ENCODE data around the gene ANKDD1B.
A peak's percentile ranks its signal among the peaks of the same experiment; 100 is the strongest.

Gene ANKDD1B

GRCh38 chr5:75616371-75616881 lies 5.2 kb downstream of the ANKDD1B start:
- no peak overlapping the region for H3K4me3 ChIP-seq (ENCODE audit: low read depth, low read length)
- H3K9me3 ChIP-seq (ENCODE audit: control insufficient read depth, insufficient read depth, low read length): no peaks in the 10 kb centered on the region
- peaks cover 14% of the 10 kb centered on the region for H3K4me1 ChIP-seq (ENCODE audit: control insufficient read depth, insufficient read depth, low read length)
- H3K27me3 ChIP-seq (ENCODE audit: control insufficient read depth, insufficient read depth, low read length): no peaks in the 10 kb centered on the region
- H3K27ac ChIP-seq (ENCODE audit: low read depth, low read length): peak overlapping the region; percentile 72
- H3K36me3 ChIP-seq (ENCODE audit: control insufficient read depth, insufficient read depth, low read length): no peaks in the 10 kb centered on the region
- H3K9ac ChIP-seq (ENCODE audit: low read depth, low read length): no peak overlapping the region

GRCh38 chr5:75616971-75617621 lies 5.8 kb downstream of the ANKDD1B start:
- H3K27ac ChIP-seq (ENCODE audit: low read depth, low read length): no peak overlapping the region
- no peak overlapping the region for H3K9ac ChIP-seq (ENCODE audit: low read depth, low read length)
- H3K4me3 ChIP-seq (ENCODE audit: low read depth, low read length): no peak overlapping the region
- H3K4me1 ChIP-seq (ENCODE audit: control insufficient read depth, insufficient read depth, low read length): peaks cover 14% of the 10 kb centered on the region
- H3K9me3 ChIP-seq (ENCODE audit: control insufficient read depth, insufficient read depth, low read length): no peaks in the 10 kb centered on the region
- no peaks in the 10 kb centered on the region for H3K27me3 ChIP-seq (ENCODE audit: control insufficient read depth, insufficient read depth, low read length)
- H3K36me3 ChIP-seq (ENCODE audit: control insufficient read depth, insufficient read depth, low read length): no peaks in the 10 kb centered on the region

GRCh38 chr5:75617736-75618352 lies 6.6 kb downstream of the ANKDD1B start:
- H3K4me3 ChIP-seq (ENCODE audit: low read depth, low read length): no peak overlapping the region
- no peak overlapping the region for H3K9ac ChIP-seq (ENCODE audit: low read depth, low read length)
- peaks cover 14% of the 10 kb centered on the region for H3K4me1 ChIP-seq (ENCODE audit: control insufficient read depth, insufficient read depth, low read length)
- H3K27ac ChIP-seq (ENCODE audit: low read depth, low read length): no peak overlapping the region
- H3K27me3 ChIP-seq (ENCODE audit: control insufficient read depth, insufficient read depth, low read length): no peaks in the 10 kb centered on the region
- no peaks in the 10 kb centered on the region for H3K9me3 ChIP-seq (ENCODE audit: control insufficient read depth, insufficient read depth, low read length)
- no peaks in the 10 kb centered on the region for H3K36me3 ChIP-seq (ENCODE audit: control insufficient read depth, insufficient read depth, low read length)

- Histone ChIP-seq H3K9me3 (ENCODE audit: control insufficient read depth, insufficient read depth, low read length) (no peaks in the 10 kb centered on the region), H3K9ac (ENCODE audit: low read depth, low read length) (no peak overlapping the region), H3K27ac (ENCODE audit: low read depth, low read length) (no peak overlapping the region), H3K36me3 (ENCODE audit: control insufficient read depth, insufficient read depth, low read length) (no peaks in the 10 kb centered on the region), H3K27me3 (ENCODE audit: control insufficient read depth, insufficient read depth, low read length) (no peaks in the 10 kb centered on the region), H3K4me3 (ENCODE audit: low read depth, low read length) (no peak overlapping the region), H3K4me1 (ENCODE audit: control insufficient read depth, insufficient read depth, low read length) (peaks cover 14% of the 10 kb centered on the region)
Measured at GRCh38 chr5:75620184-75620959, 9.1 kb downstream of the ANKDD1B start.

GRCh38 chr5:75622564-75622963 lies 11.3 kb downstream of the ANKDD1B start:
- Histone ChIP-seq H3K27me3 (ENCODE audit: control insufficient read depth, insufficient read depth, low read length) (no peaks in the 10 kb centered on the region), H3K9ac (ENCODE audit: low read depth, low read length) (no peak overlapping the region), H3K27ac (ENCODE audit: low read depth, low read length) (no peak overlapping the region), H3K4me1 (ENCODE audit: control insufficient read depth, insufficient read depth, low read length) (no peaks in the 10 kb centered on the region), H3K9me3 (ENCODE audit: control insufficient read depth, insufficient read depth, low read length) (no peaks in the 10 kb centered on the region), H3K4me3 (ENCODE audit: low read depth, low read length) (no peak overlapping the region), H3K36me3 (ENCODE audit: control insufficient read depth, insufficient read depth, low read length) (no peaks in the 10 kb centered on the region)

- H3K9ac ChIP-seq (ENCODE audit: low read depth, low read length): no peak overlapping the region
Measured at GRCh38 chr5:75623846-75624245, 12.6 kb downstream of the ANKDD1B start.

GRCh38 chr5:75626959-75627358 lies 15.7 kb downstream of the ANKDD1B start:
- Histone ChIP-seq H3K27ac (ENCODE audit: low read depth, low read length) (no peak overlapping the region), H3K9ac (ENCODE audit: low read depth, low read length) (no peak overlapping the region), H3K4me3 (ENCODE audit: low read depth, low read length) (no peak overlapping the region), H3K36me3 (ENCODE audit: control insufficient read depth, insufficient read depth, low read length) (no peaks in the 10 kb centered on the region), H3K4me1 (ENCODE audit: control insufficient read depth, insufficient read depth, low read length) (no peaks in the 10 kb centered on the region), H3K27me3 (ENCODE audit: control insufficient read depth, insufficient read depth, low read length) (no peaks in the 10 kb centered on the region), H3K9me3 (ENCODE audit: control insufficient read depth, insufficient read depth, low read length) (no peaks in the 10 kb centered on the region)

More at GRCh38 chr5:75623846-75624245, 12.6 kb downstream of the ANKDD1B start:
- H3K27ac ChIP-seq (ENCODE audit: low read depth, low read length): no peak overlapping the region
- H3K9me3 ChIP-seq (ENCODE audit: control insufficient read depth, insufficient read depth, low read length): no peaks in the 10 kb centered on the region
- H3K36me3 ChIP-seq (ENCODE audit: control insufficient read depth, insufficient read depth, low read length): no peaks in the 10 kb centered on the region
- H3K4me1 ChIP-seq (ENCODE audit: control insufficient read depth, insufficient read depth, low read length): no peaks in the 10 kb centered on the region
- H3K4me3 ChIP-seq (ENCODE audit: low read depth, low read length): no peak overlapping the region
- H3K27me3 ChIP-seq (ENCODE audit: control insufficient read depth, insufficient read depth, low read length): no peaks in the 10 kb centered on the region

- no peaks in the 10 kb centered on the region for H3K27me3 ChIP-seq (ENCODE audit: control insufficient read depth, insufficient read depth, low read length)
- H3K4me1 ChIP-seq (ENCODE audit: control insufficient read depth, insufficient read depth, low read length): no peaks in the 10 kb centered on the region
- H3K9me3 ChIP-seq (ENCODE audit: control insufficient read depth, insufficient read depth, low read length): no peaks in the 10 kb centered on the region
- no peaks in the 10 kb centered on the region for H3K36me3 ChIP-seq (ENCODE audit: control insufficient read depth, insufficient read depth, low read length)
- no peak overlapping the region for H3K9ac ChIP-seq (ENCODE audit: low read depth, low read length)
- H3K27ac ChIP-seq (ENCODE audit: low read depth, low read length): no peak overlapping the region
- no peak overlapping the region for H3K4me3 ChIP-seq (ENCODE audit: low read depth, low read length)
Measured at GRCh38 chr5:75627801-75628200, 16.5 kb downstream of the ANKDD1B start.

- Histone ChIP-seq H3K4me1 (ENCODE audit: control insufficient read depth, insufficient read depth, low read length) (no peaks in the 10 kb centered on the region), H3K4me3 (ENCODE audit: low read depth, low read length) (no peak overlapping the region), H3K27ac (ENCODE audit: low read depth, low read length) (no peak overlapping the region), H3K36me3 (ENCODE audit: control insufficient read depth, insufficient read depth, low read length) (no peaks in the 10 kb centered on the region), H3K9me3 (ENCODE audit: control insufficient read depth, insufficient read depth, low read length) (no peaks in the 10 kb centered on the region), H3K9ac (ENCODE audit: low read depth, low read length) (no peak overlapping the region), H3K27me3 (ENCODE audit: control insufficient read depth, insufficient read depth, low read length) (no peaks in the 10 kb centered on the region)
Measured at GRCh38 chr5:75630875-75631274, 19.6 kb downstream of the ANKDD1B start.

- H3K4me1 ChIP-seq (ENCODE audit: control insufficient read depth, insufficient read depth, low read length): no peaks in the 10 kb centered on the region
- no peak overlapping the region for H3K4me3 ChIP-seq (ENCODE audit: low read depth, low read length)
- H3K27me3 ChIP-seq (ENCODE audit: control insufficient read depth, insufficient read depth, low read length): no peaks in the 10 kb centered on the region
- no peaks in the 10 kb centered on the region for H3K36me3 ChIP-seq (ENCODE audit: control insufficient read depth, insufficient read depth, low read length)
- no peak overlapping the region for H3K9ac ChIP-seq (ENCODE audit: low read depth, low read length)
- no peaks in the 10 kb centered on the region for H3K9me3 ChIP-seq (ENCODE audit: control insufficient read depth, insufficient read depth, low read length)
- no peak overlapping the region for H3K27ac ChIP-seq (ENCODE audit: low read depth, low read length)
Measured at GRCh38 chr5:75632321-75632720, 21.1 kb downstream of the ANKDD1B start.

GRCh38 chr5:75637949-75638348 lies 26.7 kb downstream of the ANKDD1B start:
- H3K27ac ChIP-seq (ENCODE audit: low read depth, low read length): no peak overlapping the region
- no peaks in the 10 kb centered on the region for H3K9me3 ChIP-seq (ENCODE audit: control insufficient read depth, insufficient read depth, low read length)
- no peaks in the 10 kb centered on the region for H3K27me3 ChIP-seq (ENCODE audit: control insufficient read depth, insufficient read depth, low read length)
- H3K9ac ChIP-seq (ENCODE audit: low read depth, low read length): no peak overlapping the region
- H3K36me3 ChIP-seq (ENCODE audit: control insufficient read depth, insufficient read depth, low read length): no peaks in the 10 kb centered on the region
- H3K4me1 ChIP-seq (ENCODE audit: control insufficient read depth, insufficient read depth, low read length): no peaks in the 10 kb centered on the region
- no peak overlapping the region for H3K4me3 ChIP-seq (ENCODE audit: low read depth, low read length)

All from HUES48 (cell line).